GM18507 (cell line): Measurements from ENCODE around the gene MRPS27.

Experiments used
- DNase-seq: peaks from one replicate; pipeline ENCODE4 v3.0.0; 2011; ENCODE audit warnings: low read depth; ENCODE audit not compliant: insufficient read length; ENCODE audit errors: extremely low spot score
- FAIRE-seq: peaks from 2 replicates; lab custom pipeline; 2011; peaks lifted over from hg19 to GRCh38; lab: Jason Lieb, UNC

MRPS27 gene

GRCh38 chr5:72268753-72269410 is 51.2 kb downstream of the MRPS27 start:
- no peak for DNase-seq
- peak; percentile 93 for FAIRE-seq

- FAIRE-seq = no peak
- DNase-seq = no peak
Measured at GRCh38 chr5:72268260-72268659, 51.8 kb downstream of the MRPS27 start.

- FAIRE-seq = no peak
Measured at GRCh38 chr5:72267685-72268084, 52.4 kb downstream of the MRPS27 start.

GRCh38 chr5:72266862-72267261 is 53.2 kb downstream of the MRPS27 start:
- DNase-seq = no peak
- no peak for FAIRE-seq

More at GRCh38 chr5:72267685-72268084, 52.4 kb downstream of the MRPS27 start:
- no peak for DNase-seq

GRCh38 chr5:72265032-72265877 is 54.8 kb downstream of the MRPS27 start:
- no peak for DNase-seq
- FAIRE-seq = no peak

- no peak for FAIRE-seq
Measured at GRCh38 chr5:72256536-72256935, 63.5 kb downstream of the MRPS27 start.

GRCh38 chr5:72255670-72256069 is 64.4 kb downstream of the MRPS27 start:
- no peak for FAIRE-seq

More at GRCh38 chr5:72256536-72256935, 63.5 kb downstream of the MRPS27 start:
- DNase-seq = no peak

GRCh38 chr5:72255237-72255636 is 64.8 kb downstream of the MRPS27 start:
- DNase-seq (no peak), FAIRE-seq (no peak)

More at GRCh38 chr5:72255670-72256069, 64.4 kb downstream of the MRPS27 start:
- no peak for DNase-seq

GRCh38 chr5:72252574-72253155 is 67.4 kb downstream of the MRPS27 start:
- no peak for DNase-seq
- no peak for FAIRE-seq

- DNase-seq = no peak
Measured at GRCh38 chr5:72252008-72252407, 68.0 kb downstream of the MRPS27 start.

GRCh38 chr5:72251386-72251785 is 68.7 kb downstream of the MRPS27 start:
- FAIRE-seq = no peak
- DNase-seq = no peak

More at GRCh38 chr5:72252008-72252407, 68.0 kb downstream of the MRPS27 start:
- FAIRE-seq = no peak

- no peak for FAIRE-seq
- DNase-seq = no peak
Measured at GRCh38 chr5:72248410-72248981, 71.5 kb downstream of the MRPS27 start.

- FAIRE-seq = no peak
- no peak for DNase-seq
Measured at GRCh38 chr5:72246954-72247442, 73.0 kb downstream of the MRPS27 start.

GRCh38 chr5:72245951-72246532 is 74.0 kb downstream of the MRPS27 start:
- FAIRE-seq = peak; percentile 15
- no peak for DNase-seq

GRCh38 chr5:72245546-72245945 is 74.5 kb downstream of the MRPS27 start:
- FAIRE-seq (no peak), DNase-seq (no peak)

- FAIRE-seq (peak; percentile 86), DNase-seq (no peak)
Measured at GRCh38 chr5:72244862-72245371, 75.1 kb downstream of the MRPS27 start.

GRCh38 chr5:72243706-72244105 is 76.3 kb downstream of the MRPS27 start:
- DNase-seq (no peak), FAIRE-seq (no peak)

GRCh38 chr5:72242796-72243475 is 77.1 kb downstream of the MRPS27 start:
- FAIRE-seq (no peak), DNase-seq (no peak)
